GM12872 (cell line): ENCODE data around the gene RALGPS1.

ENCODE experiments used
- CTCF ChIP-seq: IDR thresholded peaks from 3 replicates; pipeline ENCODE4 v1.5.1; 2011; ENCODE audit warnings: low read depth, mild to moderate bottlenecking, low read length, moderate library complexity; ENCODE audit not compliant: insufficient read depth

RALGPS1 gene

GRCh38 chr9:127195976-127196825 lies 281.6 kb downstream of the RALGPS1 start:
- TF ChIP-seq CTCF, result no peak

- TF ChIP-seq CTCF, result no peak
Observed at GRCh38 chr9:127196826-127197145, 282.2 kb downstream of the RALGPS1 start.

- TF ChIP-seq CTCF, result no peak
Observed at GRCh38 chr9:127197186-127197860, 282.7 kb downstream of the RALGPS1 start.

GRCh38 chr9:127197861-127198430 lies 283.4 kb downstream of the RALGPS1 start:
- TF ChIP-seq CTCF, result no peak

GRCh38 chr9:127198587-127198986 lies 284.0 kb downstream of the RALGPS1 start:
- TF ChIP-seq CTCF, result no peak

- peak; percentile 95 for TF ChIP-seq CTCF
Observed at GRCh38 chr9:127199001-127199791, 284.6 kb downstream of the RALGPS1 start.
